ENCODE measurements around the gene TSN. TPM values are rescaled to one million over a fixed set of nuclear protein-coding genes. Genes with fewer than 3 reads are reported as not detected.

TSN gene
- total RNA-seq, 1 experiment from 2014 or later: 91.5 TPM

GRCh38 chr2:121790276-121790956 lies 35.0 kb downstream of the TSN start (continued):
- no peak for TF ChIP-seq MAX (IDR thresholded peaks at IDR 0.05)
- TF ChIP-seq POLR2AphosphoS5 (IDR thresholded peaks at IDR 0.05; ENCODE audit: low read depth, low read length): no peak
- TF ChIP-seq CBX3 (IDR thresholded peaks at IDR 0.05; ENCODE audit: low read depth): no peak

GRCh38 chr2:121791290-121791689 lies 35.8 kb downstream of the TSN start:
- Histone ChIP-seq H2AFZ (ENCODE audit: low read depth, low read length, poor library complexity, severe bottlenecking) (peak overlapping the region; percentile 33), H3K9ac (ENCODE audit: low read length) (no peak overlapping the region), H3K4me1 (ENCODE audit: control insufficient read depth in 1 of 2, insufficient read depth in 2 of 2, low read length in 2 of 2) (peaks cover 8 to 14% of the 10 kb centered on the region in 2 experiments), H3K27me3 (ENCODE audit: insufficient read depth, low read length) (no peaks in the 10 kb centered on the region), H3K4me2 (ENCODE audit: low read length) (no peak overlapping the region), H4K20me1 (ENCODE audit: insufficient read depth) (no peaks in the 10 kb centered on the region), H3K9me3 (ENCODE audit: control insufficient read depth in 1 of 2, insufficient read depth in 1 of 2, low read depth in 1 of 2, low read length in 2 of 2) (no peaks in the 10 kb centered on the region), H3K4me3 (replicated peaks in 1 of 2; ENCODE audit: low read depth in 1 of 2, low read length in 2 of 2) (no peak overlapping the region), H3K36me3 (ENCODE audit: control insufficient read depth in 1 of 2, insufficient read depth in 2 of 2, low read length in 2 of 2) (no peaks in the 10 kb centered on the region), H3K79me2 (ENCODE audit: insufficient read depth, low read length) (no peaks in the 10 kb centered on the region), H3K9me2 (ENCODE audit: insufficient read depth) (no peaks in the 10 kb centered on the region), H3K27ac (ENCODE audit: low read depth, low read length) (no peak overlapping the region)
- intact Hi-C loops (cut with micrococcal nuclease): no loop called here
- ChIA-PET POLR2A (no interaction called here), RAD21 (ENCODE audit: low non-redundant PET in 1 of 2, low total read pairs in 2 of 2, uncharacterized antibody in 2 of 2, unreplicated experiment in 2 of 2) (no interaction called here), CTCF (no interaction called here)
- TF ChIP-seq, protein P1, sequence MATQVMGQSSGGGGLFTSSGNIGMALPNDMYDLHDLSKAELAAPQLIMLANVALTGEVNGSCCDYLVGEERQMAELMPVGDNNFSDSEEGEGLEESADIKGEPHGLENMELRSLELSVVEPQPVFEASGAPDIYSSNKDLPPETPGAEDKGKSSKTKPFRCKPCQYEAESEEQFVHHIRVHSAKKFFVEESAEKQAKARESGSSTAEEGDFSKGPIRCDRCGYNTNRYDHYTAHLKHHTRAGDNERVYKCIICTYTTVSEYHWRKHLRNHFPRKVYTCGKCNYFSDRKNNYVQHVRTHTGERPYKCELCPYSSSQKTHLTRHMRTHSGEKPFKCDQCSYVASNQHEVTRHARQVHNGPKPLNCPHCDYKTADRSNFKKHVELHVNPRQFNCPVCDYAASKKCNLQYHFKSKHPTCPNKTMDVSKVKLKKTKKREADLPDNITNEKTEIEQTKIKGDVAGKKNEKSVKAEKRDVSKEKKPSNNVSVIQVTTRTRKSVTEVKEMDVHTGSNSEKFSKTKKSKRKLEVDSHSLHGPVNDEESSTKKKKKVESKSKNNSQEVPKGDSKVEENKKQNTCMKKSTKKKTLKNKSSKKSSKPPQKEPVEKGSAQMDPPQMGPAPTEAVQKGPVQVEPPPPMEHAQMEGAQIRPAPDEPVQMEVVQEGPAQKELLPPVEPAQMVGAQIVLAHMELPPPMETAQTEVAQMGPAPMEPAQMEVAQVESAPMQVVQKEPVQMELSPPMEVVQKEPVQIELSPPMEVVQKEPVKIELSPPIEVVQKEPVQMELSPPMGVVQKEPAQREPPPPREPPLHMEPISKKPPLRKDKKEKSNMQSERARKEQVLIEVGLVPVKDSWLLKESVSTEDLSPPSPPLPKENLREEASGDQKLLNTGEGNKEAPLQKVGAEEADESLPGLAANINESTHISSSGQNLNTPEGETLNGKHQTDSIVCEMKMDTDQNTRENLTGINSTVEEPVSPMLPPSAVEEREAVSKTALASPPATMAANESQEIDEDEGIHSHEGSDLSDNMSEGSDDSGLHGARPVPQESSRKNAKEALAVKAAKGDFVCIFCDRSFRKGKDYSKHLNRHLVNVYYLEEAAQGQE (IDR thresholded peaks at IDR 0.05; ENCODE audit: low read depth): no peak
- TF ChIP-seq FOSL1 (IDR thresholded peaks at IDR 0.05; ENCODE audit: low read depth): no peak
- no peak for TF ChIP-seq CBX3 (IDR thresholded peaks at IDR 0.05; ENCODE audit: low read depth)
- TF ChIP-seq POLR2AphosphoS5 (IDR thresholded peaks at IDR 0.05; ENCODE audit: low read depth, low read length): no peak
- no peak for TF ChIP-seq ZBTB33 (IDR thresholded peaks at IDR 0.05; ENCODE audit: extremely low read depth, insufficient replicate concordance, low read length)
- TF ChIP-seq EZH2 (IDR thresholded peaks at IDR 0.05): no peak
- TF ChIP-seq ZFX (IDR thresholded peaks at IDR 0.05): no peak
- TF ChIP-seq ZNF274 (IDR thresholded peaks at IDR 0.05; ENCODE audit: low read depth, low read length): no peak
- TF ChIP-seq SIN3A (IDR thresholded peaks at IDR 0.05; ENCODE audit: low read depth): no peak
- no peak for TF ChIP-seq POLR2A (IDR thresholded peaks at IDR 0.05; ENCODE audit: borderline replicate concordance, extremely low read depth, insufficient read depth, insufficient read length)
- TF ChIP-seq RAD21 (IDR thresholded peaks at IDR 0.05; ENCODE audit: low read depth): no peak
- no peak for TF ChIP-seq CEBPB (IDR thresholded peaks at IDR 0.05; ENCODE audit: low read depth)
- TF ChIP-seq TCF7L2 (IDR thresholded peaks at IDR 0.05; ENCODE audit: borderline replicate concordance, extremely low read depth, insufficient read depth, insufficient read length): no peak
- no peak for TF ChIP-seq SP1 (IDR thresholded peaks at IDR 0.05; ENCODE audit: low read depth)
- no peak for TF ChIP-seq JUND (IDR thresholded peaks at IDR 0.05)
- no peak for TF ChIP-seq EZH2phosphoT487 (IDR thresholded peaks at IDR 0.05; ENCODE audit: borderline replicate concordance)
- TF ChIP-seq, protein P2, sequence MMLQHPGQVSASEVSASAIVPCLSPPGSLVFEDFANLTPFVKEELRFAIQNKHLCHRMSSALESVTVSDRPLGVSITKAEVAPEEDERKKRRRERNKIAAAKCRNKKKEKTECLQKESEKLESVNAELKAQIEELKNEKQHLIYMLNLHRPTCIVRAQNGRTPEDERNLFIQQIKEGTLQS (IDR thresholded peaks at IDR 0.05): no peak
- DNase-seq (ENCODE audit: low read depth, low spot score): no peak
- BruUV-seq (replicated peaks): no TSS peak
- no peak for ATAC-seq
